Lung (tissue), 12 donors: Measurements from ENCODE around the gene NR5A1. TPM values are rescaled to one million over a fixed set of nuclear protein-coding genes. Genes with fewer than 3 reads are reported as not detected.
A peak's percentile ranks its signal among the peaks of the same experiment; 100 is the strongest.

Experiments used
- ATAC-seq: fragments of 200-7000 bp; cut with Tn5 transposase; one replicate; pipeline ENCODE4 v1.9.1; 2020; ENCODE audit warnings: moderate number of reproducible peaks; ENCODE audit not compliant: insufficient read depth, low FRiP score
- DNase-seq, 3 donors: peaks; one replicate each; pipeline ENCODE4 v3.0.0-alpha.2; 2013 to 2017
- H3K27ac ChIP-seq, 2 donors: one replicate each; pipeline ENCODE4 v1.5.1; 2013; ENCODE audit warnings: mild to moderate bottlenecking in 2 of 2, moderate library complexity in 2 of 2, control low read depth in 1 of 2, inconsistent platforms in 1 of 2, low read depth in 1 of 2, low read length in 1 of 2
- H3K27me3 ChIP-seq, 3 donors: one replicate each; pipeline ENCODE4 v1.5.1; 2013; ENCODE audit warnings: low read length in 2 of 3; ENCODE audit not compliant: control insufficient read depth in 3 of 3, insufficient read depth in 3 of 3
- H3K36me3 ChIP-seq, 4 donors: one replicate each; pipeline ENCODE4 v1.5.1; 2013; ENCODE audit warnings: low read length in 4 of 4, mild to moderate bottlenecking in 1 of 4, moderate library complexity in 1 of 4; ENCODE audit not compliant: control insufficient read depth in 4 of 4, insufficient read depth in 4 of 4
- H3K4me1 ChIP-seq, 5 donors: one replicate each; pipeline ENCODE4 v1.5.1; 2013; ENCODE audit warnings: low read length in 5 of 5, mild to moderate bottlenecking in 2 of 5, moderate library complexity in 1 of 5; ENCODE audit not compliant: control insufficient read depth in 5 of 5, insufficient read depth in 5 of 5
- H3K4me3 ChIP-seq: one replicate; pipeline ENCODE4 v1.5.1; 2013; ENCODE audit warnings: mild to moderate bottlenecking, control low read depth, moderate library complexity
- H3K9ac ChIP-seq, 2 donors: one replicate each; pipeline ENCODE4 v1.5.1; 2013; ENCODE audit warnings: low read length in 2 of 2, control low read depth in 1 of 2; ENCODE audit not compliant: insufficient read depth in 1 of 2
- H3K9me3 ChIP-seq, 4 donors: one replicate each; pipeline ENCODE4 v1.5.1; 2013; ENCODE audit warnings: low read length in 3 of 4, mild to moderate bottlenecking in 1 of 4, moderate library complexity in 1 of 4; ENCODE audit not compliant: control insufficient read depth in 4 of 4, insufficient read depth in 3 of 4
- WGBS, 2 donors: extraction: QIAGEN DNeasy Blood & Tissue Kit; methylation state at CpG; one replicate each; pipeline ENCODE4 v1.1.7; 2013; 5-methylcytosine and 5-hydroxymethylcytosine counted together
- polyA plus RNA-seq, 2 donors: library from polyadenylated mRNA; stranded (reverse); fragments of 200-250 nt; gene quantifications; one replicate each; pipeline ENCODE4 v1.2.1, GENCODE V29; 2013
- total RNA-seq, 2 donors: library from RNA; depleted of rRNA in 1 of 2; stranded (reverse); fragments of >200 nt in 1 of 2; gene quantifications; one replicate each; pipeline ENCODE4 v1.2.1, GENCODE V29; 2014 to 2021
- TF ChIP-seq, protein P1 (sequence below): IDR thresholded peaks from 2 replicates; pipeline ENCODE4 v1.5.1; 2012; ENCODE audit warnings: mild to moderate bottlenecking; ENCODE audit errors: control extremely low read depth, extremely low read depth
- donor health status: control.
- donor health status: control.
- donor health status: Bipolar disorder and iron deficiency.
- donor health status: healthy.
- donor health status: DM: yes; HTN: yes; CAD: no.

The NR5A1 gene
- total and polyA plus RNA-seq, 4 donors = 0.02 to 0.37 (median 0.09) TPM; not detected in 1

DNA sequence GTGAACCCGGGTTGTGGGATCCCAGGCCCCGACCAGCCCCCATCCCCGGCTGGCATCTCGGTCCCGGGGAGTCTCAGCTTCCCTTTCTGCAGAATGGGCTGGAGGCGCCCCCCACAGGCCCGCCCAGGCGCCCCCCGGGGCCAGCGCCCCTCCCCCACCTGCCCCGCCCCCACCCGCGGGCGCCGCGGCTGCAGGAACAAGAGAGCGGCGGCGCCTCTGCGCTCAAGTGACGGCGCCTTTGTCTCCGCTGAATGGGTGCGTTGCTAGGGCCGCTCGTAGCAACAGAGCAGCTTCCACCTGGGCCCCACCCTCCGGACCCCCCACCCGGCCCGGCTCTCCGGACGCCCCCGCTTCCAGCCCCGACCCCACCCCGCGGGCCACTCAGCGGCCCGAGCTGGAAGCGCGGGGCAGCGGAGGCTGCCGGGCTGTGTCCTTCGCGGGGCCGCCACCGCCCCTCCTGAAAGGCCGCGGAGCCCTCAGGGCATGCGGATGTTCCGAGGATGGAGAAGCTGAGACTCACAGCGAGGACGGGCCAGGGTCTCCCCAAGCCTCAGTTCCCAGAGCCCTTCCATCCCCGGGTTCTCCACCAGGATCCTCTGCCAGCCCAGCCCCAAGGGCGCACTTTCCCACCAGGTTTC, 29.4 kb downstream of the NR5A1 start:
- TF ChIP-seq, protein P1, sequence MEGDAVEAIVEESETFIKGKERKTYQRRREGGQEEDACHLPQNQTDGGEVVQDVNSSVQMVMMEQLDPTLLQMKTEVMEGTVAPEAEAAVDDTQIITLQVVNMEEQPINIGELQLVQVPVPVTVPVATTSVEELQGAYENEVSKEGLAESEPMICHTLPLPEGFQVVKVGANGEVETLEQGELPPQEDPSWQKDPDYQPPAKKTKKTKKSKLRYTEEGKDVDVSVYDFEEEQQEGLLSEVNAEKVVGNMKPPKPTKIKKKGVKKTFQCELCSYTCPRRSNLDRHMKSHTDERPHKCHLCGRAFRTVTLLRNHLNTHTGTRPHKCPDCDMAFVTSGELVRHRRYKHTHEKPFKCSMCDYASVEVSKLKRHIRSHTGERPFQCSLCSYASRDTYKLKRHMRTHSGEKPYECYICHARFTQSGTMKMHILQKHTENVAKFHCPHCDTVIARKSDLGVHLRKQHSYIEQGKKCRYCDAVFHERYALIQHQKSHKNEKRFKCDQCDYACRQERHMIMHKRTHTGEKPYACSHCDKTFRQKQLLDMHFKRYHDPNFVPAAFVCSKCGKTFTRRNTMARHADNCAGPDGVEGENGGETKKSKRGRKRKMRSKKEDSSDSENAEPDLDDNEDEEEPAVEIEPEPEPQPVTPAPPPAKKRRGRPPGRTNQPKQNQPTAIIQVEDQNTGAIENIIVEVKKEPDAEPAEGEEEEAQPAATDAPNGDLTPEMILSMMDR = no peak
- H3K27me3 ChIP-seq = peaks cover 9 to 16% (median 9%) of the 10 kb centered on the region in 3 donors
- H3K9ac ChIP-seq = no peak overlapping the region
- H3K27ac ChIP-seq = no peak overlapping the region
- peak; percentile 21 to 53 (median 35) for DNase-seq
- 5 to 12% methylated on average over 34 to 53 of the region's 53 CpGs for WGBS, 2 donors
- ATAC-seq = no peak
- H3K4me3 ChIP-seq = no peak overlapping the region
- no peaks in the 10 kb centered on the region for H3K36me3 ChIP-seq
- no peaks in the 10 kb centered on the region for H3K4me1 ChIP-seq
- H3K9me3 ChIP-seq = peaks cover 0 to 3% (median 0%) of the 10 kb centered on the region in 4 donors

DNA sequence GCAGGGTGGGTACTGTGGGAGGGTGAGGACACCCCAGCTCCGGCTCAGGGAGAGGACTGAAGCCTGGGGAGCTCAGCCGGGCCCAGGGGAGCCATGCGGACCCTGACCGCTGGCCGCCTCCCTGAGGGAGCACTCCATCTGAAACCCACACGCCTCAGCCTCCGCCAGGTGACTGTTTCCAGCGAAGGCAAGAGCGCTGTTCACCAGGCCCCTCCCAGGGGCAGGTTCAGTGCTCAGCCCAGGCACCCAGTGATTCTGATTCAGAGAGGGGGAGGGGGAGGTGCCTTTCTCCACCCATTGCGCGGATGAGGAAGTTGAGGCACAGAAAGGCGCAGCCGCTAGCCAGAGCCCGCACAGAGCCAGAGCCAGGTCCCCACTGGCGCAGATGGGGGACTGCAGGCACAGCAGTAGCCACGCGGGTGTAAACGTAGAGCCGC, 30.0 kb downstream of the NR5A1 start:
- Histone ChIP-seq H3K27me3 (peaks cover 9 to 16% (median 9%) of the 10 kb centered on the region in 3 donors), H3K9me3 (peaks cover 0 to 1% (median 0%) of the 10 kb centered on the region in 4 donors), H3K36me3 (no peaks in the 10 kb centered on the region), H3K27ac (no peak overlapping the region), H3K4me1 (no peaks in the 10 kb centered on the region), H3K9ac (no peak overlapping the region), H3K4me3 (no peak overlapping the region)
- no peak for DNase-seq
- WGBS, 2 donors = 32 to 33% methylated on average over 14 to 19 of the region's 19 CpGs
- TF ChIP-seq, protein P1 = no peak
- no peak for ATAC-seq

DNA sequence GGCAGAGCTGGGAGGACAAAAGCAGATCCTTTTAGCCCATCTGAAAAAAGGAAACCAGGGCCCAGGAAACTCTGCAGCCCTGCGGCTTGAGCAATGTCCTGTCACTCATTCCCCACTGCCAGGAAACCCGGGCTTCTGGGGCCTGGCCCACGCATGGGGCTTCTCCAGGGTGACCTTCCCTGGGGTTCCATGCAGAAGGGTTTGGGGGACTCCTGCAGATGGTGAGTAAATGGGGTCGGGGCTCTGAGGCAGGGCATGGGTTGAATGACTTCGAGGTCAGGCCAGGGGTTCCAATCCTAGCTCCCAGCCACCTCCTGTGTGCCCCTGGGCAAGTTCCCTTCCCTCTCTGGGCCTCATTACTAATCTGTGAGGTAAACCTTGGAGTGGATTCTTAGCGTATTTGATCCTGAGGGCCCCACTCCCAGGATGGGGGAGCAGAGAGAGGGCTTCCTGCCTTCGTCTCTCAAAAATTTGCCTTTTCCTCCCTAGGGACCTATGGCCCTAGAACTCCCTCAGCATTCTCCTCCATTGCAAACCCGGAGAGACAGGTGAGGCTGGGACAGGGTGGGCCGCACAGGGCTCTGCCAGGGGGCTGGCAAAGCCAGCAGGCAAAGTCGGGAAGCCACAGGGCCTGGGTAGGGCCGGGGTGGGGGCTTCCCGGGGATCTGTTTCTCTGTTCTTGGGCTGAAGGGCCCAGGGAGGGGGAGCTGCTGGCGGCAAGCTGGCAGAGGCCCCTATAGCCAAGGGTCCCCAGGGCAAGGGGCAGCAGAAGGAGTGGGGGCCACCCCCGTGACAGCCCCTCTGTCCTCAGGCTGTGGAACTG, 31.1 kb downstream of the NR5A1 start:
- DNase-seq (no peak), ATAC-seq (no peak)
- H3K4me3 ChIP-seq = no peak overlapping the region
- no peak overlapping the region for H3K9ac ChIP-seq
- TF ChIP-seq, protein P1 = no peak
- peaks cover 9 to 12% (median 9%) of the 10 kb centered on the region in 3 donors for H3K27me3 ChIP-seq
- H3K9me3 ChIP-seq = peaks cover 0 to 1% (median 0%) of the 10 kb centered on the region in 4 donors
- H3K27ac ChIP-seq = no peak overlapping the region
- WGBS, 2 donors = 55 to 70% methylated on average over 14 of the region's 14 CpGs
- H3K4me1 ChIP-seq = no peaks in the 10 kb centered on the region
- H3K36me3 ChIP-seq = no peaks in the 10 kb centered on the region
